Stimulated activated CD4-positive, alpha-beta T cell treated with anti-CD3 and anti-CD28 coated beads, Interleukin-2, amount 100 ng/mL, for 4 hours (primary cell): ENCODE measurements around the gene PTPN13.
"Not testable (repeated sequence)": the region's sequence is repeated elsewhere in the genome, so short reads cannot be mapped to it uniquely, and the experiment has no call there.

ENCODE experiments used
- DNase-seq: peaks from one replicate; pipeline ENCODE4 v3.0.0-alpha.2; 2020; ENCODE audit warnings: low read depth

The PTPN13 gene

DNA sequence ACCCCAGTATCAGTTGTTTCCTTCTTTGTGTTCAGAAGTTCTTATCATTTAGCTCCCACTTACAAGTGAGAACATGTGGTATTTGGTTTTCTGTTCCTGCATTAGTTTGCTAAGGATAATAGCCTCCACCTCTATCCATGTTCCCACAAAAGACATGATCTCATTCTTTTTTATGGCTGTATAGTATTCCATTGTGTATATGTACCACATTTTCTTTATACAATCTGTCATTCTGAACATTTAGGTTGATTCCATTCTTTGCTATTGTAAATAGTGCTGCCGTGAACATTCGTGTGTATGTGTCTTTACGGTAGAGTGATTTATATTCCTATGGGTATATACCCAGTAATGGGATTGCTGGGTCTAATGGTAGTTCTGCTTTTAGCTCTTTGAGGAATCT is 125.0 kb downstream of the PTPN13 start:
- not testable (repeated sequence) for DNase-seq

GRCh38 chr4:86720508-86721068 is 126.5 kb downstream of the PTPN13 start:
- no peak for DNase-seq

- no peak for DNase-seq
Observed at GRCh38 chr4:86721412-86721811, 127.3 kb downstream of the PTPN13 start.

DNA sequence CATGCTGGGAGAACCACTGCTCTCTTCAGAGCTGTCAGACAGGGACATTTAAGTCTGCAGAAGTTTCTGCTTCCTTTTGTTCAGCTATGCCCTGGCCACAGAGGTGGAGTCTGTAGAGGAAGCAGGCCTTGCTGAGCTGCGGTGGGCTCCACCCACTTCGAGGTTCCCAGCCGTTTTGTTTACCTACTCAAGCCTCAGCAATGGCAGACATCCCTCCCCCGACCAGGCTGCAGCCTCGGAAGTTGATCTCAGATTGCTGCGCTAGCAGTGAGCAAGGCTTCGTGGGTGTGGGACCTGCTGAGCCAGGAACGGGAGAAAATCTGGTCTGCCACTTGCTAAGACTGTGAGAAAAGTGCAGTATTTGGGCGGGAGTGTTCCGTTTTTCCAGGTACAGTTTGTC is 136.2 kb downstream of the PTPN13 start:
- no peak for DNase-seq

DNA sequence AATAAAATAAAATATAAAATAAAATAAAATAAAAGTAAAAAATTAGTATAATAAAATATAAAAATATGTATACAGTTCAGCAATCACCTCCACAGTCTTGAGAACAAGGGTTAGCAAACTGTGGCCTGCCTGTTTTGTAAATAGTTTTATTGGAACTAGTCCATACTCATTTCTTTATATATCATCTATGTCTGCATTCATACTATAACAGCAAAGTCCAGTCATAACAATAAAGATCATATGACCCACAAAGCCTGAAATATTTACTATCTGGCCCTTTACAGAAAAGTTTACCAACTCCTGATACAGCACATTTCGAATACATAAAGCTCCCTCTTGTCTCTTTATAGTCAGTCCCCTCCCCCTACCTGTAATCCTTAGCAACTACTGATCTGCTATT is 143.1 kb downstream of the PTPN13 start:
- DNase-seq: no peak

GRCh38 chr4:86741846-86742245 is 147.7 kb downstream of the PTPN13 start:
- no peak for DNase-seq

- DNase-seq: no peak
Observed at GRCh38 chr4:86744570-86744969, 150.5 kb downstream of the PTPN13 start.

DNA sequence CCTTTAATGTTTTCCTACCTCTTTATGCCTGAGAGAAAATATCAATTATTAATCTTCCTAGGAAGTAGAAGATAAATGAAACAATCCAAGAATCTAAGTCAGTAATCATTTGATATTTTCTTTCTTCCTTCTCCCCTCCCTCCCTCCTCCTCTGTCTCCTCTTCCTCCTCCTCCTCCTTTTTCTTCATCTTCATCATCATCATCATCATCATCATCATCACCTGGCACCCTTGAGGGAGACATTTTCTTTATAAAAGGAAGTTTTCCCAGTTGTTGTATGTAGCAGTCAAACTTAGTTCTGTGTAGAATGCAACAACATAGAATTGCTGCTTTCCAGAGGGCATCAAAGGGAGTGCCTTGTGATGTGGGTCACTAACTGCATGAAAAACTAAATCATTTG is 155.0 kb downstream of the PTPN13 start:
- no peak for DNase-seq

GRCh38 chr4:86755388-86755787 is 161.3 kb downstream of the PTPN13 start:
- DNase-seq: no peak

GRCh38 chr4:86757468-86757867 is 163.4 kb downstream of the PTPN13 start:
- DNase-seq: no peak

DNA sequence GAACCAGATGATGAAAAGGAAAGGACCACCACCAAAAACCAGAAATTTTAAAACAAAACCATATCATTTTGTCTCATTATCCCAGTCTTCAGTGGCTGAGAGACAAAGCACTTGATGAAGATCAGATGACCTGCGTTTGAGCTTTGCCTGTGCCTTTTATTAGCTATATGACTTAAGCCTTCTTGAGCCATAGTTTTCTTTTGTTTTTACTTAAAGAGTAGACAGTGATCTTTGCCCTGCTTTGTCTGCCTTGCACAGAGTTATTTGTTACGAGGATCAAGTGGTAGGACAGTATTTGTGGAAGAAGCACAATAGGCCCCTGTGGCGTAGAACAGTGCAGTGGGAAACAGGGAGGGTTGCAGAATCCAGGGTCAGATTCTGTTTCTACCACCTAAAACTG is 165.2 kb downstream of the PTPN13 start:
- DNase-seq: no peak

DNA sequence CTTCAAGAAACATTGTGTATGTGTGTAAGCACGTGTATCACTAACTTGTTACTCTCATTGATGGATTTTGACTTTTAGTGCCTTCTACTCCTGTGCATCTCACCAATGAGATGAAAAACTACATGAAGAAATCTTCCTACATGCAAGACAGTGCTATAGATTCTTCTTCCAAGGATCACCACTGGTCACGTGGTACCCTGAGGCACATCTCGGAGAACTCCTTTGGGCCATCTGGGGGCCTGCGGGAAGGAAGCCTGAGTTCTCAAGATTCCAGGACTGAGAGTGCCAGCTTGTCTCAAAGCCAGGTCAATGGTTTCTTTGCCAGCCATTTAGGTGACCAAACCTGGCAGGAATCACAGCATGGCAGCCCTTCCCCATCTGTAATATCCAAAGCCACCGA is 168.5 kb downstream of the PTPN13 start:
- no peak for DNase-seq

- no peak for DNase-seq
Observed at GRCh38 chr4:86769794-86770193, 175.7 kb downstream of the PTPN13 start.

DNA sequence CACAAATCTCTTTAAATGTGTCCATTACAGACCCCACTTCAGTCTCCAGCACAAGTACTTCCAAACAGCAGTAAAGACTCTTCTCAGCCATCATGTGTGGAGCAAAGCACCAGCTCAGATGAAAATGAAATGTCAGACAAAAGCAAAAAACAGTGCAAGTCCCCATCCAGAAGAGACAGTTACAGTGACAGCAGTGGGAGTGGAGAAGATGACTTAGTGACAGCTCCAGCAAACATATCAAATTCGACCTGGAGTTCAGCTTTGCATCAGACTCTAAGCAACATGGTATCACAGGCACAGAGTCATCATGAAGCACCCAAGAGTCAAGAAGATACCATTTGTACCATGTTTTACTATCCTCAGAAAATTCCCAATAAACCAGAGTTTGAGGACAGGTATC is 177.0 kb downstream of the PTPN13 start:
- no peak for DNase-seq

DNA sequence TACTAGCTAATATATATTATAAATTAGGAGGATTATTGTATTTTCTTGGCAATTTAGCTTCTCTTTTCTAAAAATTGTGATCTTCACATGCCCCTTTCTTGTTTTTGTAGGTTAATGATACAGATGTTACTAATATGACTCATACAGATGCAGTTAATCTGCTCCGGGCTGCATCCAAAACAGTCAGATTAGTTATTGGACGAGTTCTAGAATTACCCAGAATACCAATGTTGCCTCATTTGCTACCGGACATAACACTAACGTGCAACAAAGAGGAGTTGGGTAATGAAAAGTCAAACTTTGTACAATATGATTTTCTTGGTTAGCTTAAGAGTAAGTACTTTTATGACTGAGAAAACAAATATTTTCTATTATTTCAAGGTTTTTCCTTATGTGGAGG is 180.9 kb downstream of the PTPN13 start:
- DNase-seq: no peak

DNA sequence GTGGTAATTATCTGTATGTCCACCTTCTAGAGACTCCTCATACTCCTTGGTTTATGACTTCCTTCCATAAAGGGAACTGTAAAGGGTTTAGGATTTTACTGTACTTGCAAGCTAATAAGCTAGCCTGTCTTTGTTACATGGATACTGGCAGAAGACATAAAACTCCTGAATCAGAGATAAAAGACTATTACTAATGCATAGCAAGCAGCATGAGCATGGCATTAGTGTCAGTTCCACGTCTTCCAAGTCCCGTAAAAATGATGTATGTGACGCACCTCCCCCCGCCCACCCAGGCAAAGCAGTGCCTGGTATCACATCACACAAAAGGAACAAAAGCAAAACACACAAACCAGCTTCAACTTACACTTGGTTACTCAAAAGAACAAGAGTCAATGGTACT is 184.1 kb downstream of the PTPN13 start:
- DNase-seq: no peak

- DNase-seq: no peak
Observed at GRCh38 chr4:86788826-86789225, 194.7 kb downstream of the PTPN13 start.

DNA sequence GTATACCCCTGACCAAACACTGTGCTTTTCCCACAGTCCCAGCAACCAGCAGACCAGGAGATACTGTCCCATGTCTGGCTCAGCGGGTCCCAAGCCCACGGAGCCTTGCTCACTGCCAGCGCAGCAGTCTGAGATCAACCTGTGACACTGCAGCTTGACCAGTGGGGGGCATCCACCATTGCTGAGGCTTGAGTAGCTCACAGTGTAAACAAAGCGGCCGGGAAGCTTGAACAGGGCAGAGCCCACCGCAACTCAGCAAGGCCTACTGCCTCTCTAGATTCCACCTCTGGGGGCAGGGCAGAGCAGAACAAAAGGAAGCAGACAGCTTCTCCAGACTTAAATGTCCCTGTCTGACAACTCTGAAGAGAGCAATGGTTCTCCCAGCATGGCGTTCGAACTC is 197.0 kb downstream of the PTPN13 start:
- no peak for DNase-seq

DNA sequence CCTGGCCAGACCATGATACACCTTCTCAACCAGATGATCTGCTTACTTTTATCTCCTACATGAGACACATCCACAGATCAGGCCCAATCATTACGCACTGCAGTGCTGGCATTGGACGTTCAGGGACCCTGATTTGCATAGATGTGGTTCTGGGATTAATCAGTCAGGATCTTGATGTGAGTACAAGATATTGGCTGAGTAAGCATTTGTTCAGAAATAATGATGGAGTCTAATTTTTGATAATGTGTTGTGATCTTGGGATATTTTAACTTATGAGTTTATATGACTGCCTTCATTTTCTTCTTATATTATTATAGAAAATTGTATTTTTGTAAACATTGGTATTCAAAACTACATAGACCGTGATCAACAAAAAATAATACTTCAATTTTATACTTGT is 215.7 kb downstream of the PTPN13 start:
- no peak for DNase-seq

- no peak for DNase-seq
Observed at GRCh38 chr4:86810847-86811246, 216.7 kb downstream of the PTPN13 start.

- no peak for DNase-seq
Observed at GRCh38 chr4:86815653-86816052, 221.5 kb downstream of the PTPN13 start.

- DNase-seq: no peak
Observed at GRCh38 chr4:86816501-86817273, 222.6 kb downstream of the PTPN13 start.

DNA sequence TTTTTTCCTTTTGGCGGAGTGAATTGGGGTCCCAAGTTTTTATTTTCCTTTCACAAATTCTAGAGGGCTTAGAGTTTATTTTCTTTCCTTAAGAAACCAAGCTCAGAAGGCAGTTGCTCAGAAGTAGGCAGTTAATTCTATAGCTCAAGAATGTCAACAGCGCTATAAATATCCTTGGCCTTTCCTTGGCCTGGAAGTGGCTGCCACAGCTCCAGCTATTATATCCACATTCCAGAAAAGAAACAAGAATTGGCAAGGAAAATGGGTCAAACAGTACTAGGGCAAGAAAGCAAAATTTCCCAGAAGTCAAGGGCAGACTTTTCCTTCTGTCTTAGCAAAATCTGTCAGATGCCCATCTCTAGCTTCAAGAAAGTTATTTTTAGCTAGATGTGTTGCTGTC is 224.1 kb downstream of the PTPN13 start:
- DNase-seq: no peak

GRCh38 chr4:86818841-86819240 is 224.7 kb downstream of the PTPN13 start:
- DNase-seq: no peak
